Measurements from ENCODE around the gene RPS18. TPM values are rescaled to one million over a fixed set of nuclear protein-coding genes. Genes with fewer than 3 reads are reported as not detected.

The RPS18 gene
- total and polyA plus RNA-seq, 7 experiments from 2014 or later, result 2,454 to 10,735 (median 3,561) TPM

DNA sequence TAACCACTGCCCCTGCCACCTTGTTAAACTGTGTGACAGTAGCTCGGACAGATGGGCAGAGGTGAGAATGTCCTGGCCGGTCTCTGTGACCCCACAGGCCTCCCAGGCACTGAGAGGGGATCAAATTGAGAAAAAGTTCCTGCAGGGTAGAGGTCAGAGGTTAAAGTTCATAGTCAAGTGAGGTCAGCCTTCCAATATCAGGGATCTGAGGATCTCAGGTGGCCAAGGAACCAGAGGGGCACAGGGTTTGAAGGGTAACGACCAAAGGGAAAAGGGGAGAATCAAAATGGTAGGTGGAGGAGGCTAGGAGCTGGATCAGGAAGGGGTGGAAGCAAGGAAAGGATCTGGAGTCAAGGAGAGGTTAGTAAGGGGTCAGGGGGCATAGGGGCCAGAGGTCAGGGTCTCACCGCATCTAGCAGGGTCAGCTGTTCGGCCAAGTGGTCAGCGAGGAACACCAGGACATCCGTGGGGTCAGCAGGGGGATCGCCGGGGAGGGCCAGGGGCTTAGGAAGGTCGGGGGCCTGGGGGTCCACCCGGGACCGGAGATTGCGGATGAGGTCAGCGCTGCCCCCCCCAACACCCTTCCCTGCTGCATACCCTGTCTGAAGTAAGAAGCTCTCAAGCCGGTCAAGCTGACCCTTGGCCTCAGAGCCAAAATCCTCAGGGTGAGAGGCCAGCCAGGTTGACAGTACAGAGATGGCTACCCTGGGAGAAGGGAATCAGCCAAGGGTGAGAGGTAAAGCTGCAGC is 23.9 kb downstream of the RPS18 start:
- Mint-ChIP-seq H3K27me3 (peaks cover 0 to 3% (median 0%) of the 10 kb centered on the region in 5 donors), H3K4me3 (peak overlapping the region in 3 of 10 donors; percentile 51 to 99 (median 77)), H3K9me3 (peaks cover 0 to 9% (median 0%) of the 10 kb centered on the region in 11 donors), H3K27ac (peak overlapping the region in 8 of 9 donors; percentile 19 to 98 (median 79)), H3K4me1 (peaks cover 23 to 39% (median 31%) of the 10 kb centered on the region in 7 donors), H3K36me3 (peaks cover 0 to 24% (median 6%) of the 10 kb centered on the region in 5 donors)
- intact Hi-C loops (cut with micrococcal nuclease), result loop anchor here (5.0 kb wide), 2 partner anchors 132 to 323 kb away; no protein-coding TSS in a partner anchor
- POLR2A ChIA-PET, result interaction anchor here (0.7 to 4.6 kb wide), 5 partner anchors 8 to 49 kb away, joined by 4 to 65 read pairs (median 51); partner anchors contain the start of genes B3GALT4, PFDN6, TAPBP and WDR46
- ATAC-seq, result no peak
- H3K36me3 ChIP-seq (ENCODE audit: control insufficient read depth in 2 of 3, insufficient read depth in 3 of 3, low read length in 3 of 3), result peaks cover 0 to 71% (median 4%) of the 10 kb centered on the region in 3 experiments
- H3K4me3 ChIP-seq (ENCODE audit: low read length), result no peak overlapping the region
- no peaks in the 10 kb centered on the region for H3K9me3 ChIP-seq (ENCODE audit: control insufficient read depth in 2 of 3, low read length in 3 of 3)
- no peaks in the 10 kb centered on the region for H3K27me3 ChIP-seq (ENCODE audit: control insufficient read depth in 2 of 2, insufficient read depth in 2 of 2, low read length in 2 of 2)
- CTCF ChIA-PET, result interaction anchor here (1.3 kb wide), 1 partner anchor 18 kb away, joined by 3 read pairs; no protein-coding TSS in a partner anchor
- DNase-seq, result no peak
- H3K4me1 ChIP-seq (ENCODE audit: control insufficient read depth in 2 of 2, insufficient read depth in 2 of 2, low read length in 2 of 2), result peaks cover 5 to 10% of the 10 kb centered on the region in 2 donors
- H3K27ac ChIP-seq (ENCODE audit: low read depth, low read length), result no peak overlapping the region

DNA sequence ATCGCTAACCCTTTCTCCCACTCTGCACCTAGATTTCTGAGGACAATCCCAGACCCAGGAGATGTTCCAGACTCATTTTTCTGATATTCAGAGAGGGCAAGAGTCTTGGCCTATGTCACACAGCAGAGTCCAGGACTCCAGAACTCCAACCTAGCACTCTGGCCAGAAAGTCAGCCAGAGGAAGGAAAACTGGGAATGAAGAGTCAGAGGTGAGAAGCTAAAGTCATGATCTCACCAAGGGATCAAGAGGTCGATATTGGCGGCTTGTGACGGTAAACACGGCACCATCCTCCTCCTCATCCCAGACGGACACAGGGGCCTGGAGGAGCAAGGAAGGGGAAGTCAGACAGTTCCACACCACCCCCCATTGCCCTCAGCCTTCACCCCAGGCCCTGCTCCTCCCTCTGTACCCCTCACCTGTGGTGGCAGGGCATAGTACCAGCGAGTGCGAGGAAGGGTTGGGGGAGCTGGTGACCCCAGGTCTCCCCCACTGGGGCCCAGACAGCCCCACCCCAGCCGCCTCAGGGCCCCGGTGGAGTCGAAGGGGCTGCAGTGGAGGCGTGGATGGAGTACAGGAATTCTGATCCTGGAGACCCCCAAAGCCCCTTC is 25.0 kb downstream of the RPS18 start:
- Mint-ChIP-seq H3K9me3 (peaks cover 0 to 9% (median 0%) of the 10 kb centered on the region in 11 donors), H3K27me3 (peaks cover 0 to 3% (median 0%) of the 10 kb centered on the region in 5 donors), H3K4me3 (peak overlapping the region; percentile 53 to 99 (median 86)), H3K27ac (peak overlapping the region; percentile 19 to 98 (median 90)), H3K36me3 (peaks cover 0 to 24% (median 6%) of the 10 kb centered on the region in 5 donors), H3K4me1 (peaks cover 19 to 40% (median 30%) of the 10 kb centered on the region in 7 donors)
- DNase-seq (no peak), ATAC-seq (no peak)
- H3K4me3 ChIP-seq (ENCODE audit: low read length), result no peak overlapping the region
- peaks cover 0 to 66% (median 4%) of the 10 kb centered on the region in 3 experiments for H3K36me3 ChIP-seq (ENCODE audit: control insufficient read depth in 2 of 3, insufficient read depth in 3 of 3, low read length in 3 of 3)
- peaks cover 5 to 10% of the 10 kb centered on the region in 2 donors for H3K4me1 ChIP-seq (ENCODE audit: control insufficient read depth in 2 of 2, insufficient read depth in 2 of 2, low read length in 2 of 2)
- no peaks in the 10 kb centered on the region for H3K27me3 ChIP-seq (ENCODE audit: control insufficient read depth in 2 of 2, insufficient read depth in 2 of 2, low read length in 2 of 2)
- peak overlapping the region; percentile 92 for H3K27ac ChIP-seq (ENCODE audit: low read depth, low read length)
- H3K9me3 ChIP-seq (ENCODE audit: control insufficient read depth in 2 of 3, low read length in 3 of 3), result no peaks in the 10 kb centered on the region
- CTCF ChIA-PET, result interaction anchor here (1.3 kb wide), 1 partner anchor 19 kb away, joined by 3 read pairs; no protein-coding TSS in a partner anchor
- POLR2A ChIA-PET, result interaction anchor here (0.7 to 4.6 kb wide), 10 partner anchors 9 to 120 kb away, joined by 3 to 70 read pairs (median 34); partner anchors contain the start of genes B3GALT4, PFDN6, RPS18 and TAPBP
- intact Hi-C loops (cut with micrococcal nuclease), result loop anchor here (5.0 kb wide), 2 partner anchors 130 to 325 kb away; no protein-coding TSS in a partner anchor

GRCh38 chr6:33297406-33297955 is 25.6 kb downstream of the RPS18 start:
- DNase-seq (no peak), ATAC-seq (no peak)
- peak overlapping the region; percentile 45 to 99 (median 86) for H3K4me3 Mint-ChIP-seq
- peak overlapping the region; percentile 71 to 98 (median 91) for H3K27ac Mint-ChIP-seq
- intact Hi-C loops (cut with micrococcal nuclease), result loop anchor here (5.0 kb wide), 2 partner anchors 130 to 325 kb away; no protein-coding TSS in a partner anchor
- Histone ChIP-seq H3K9me3 (ENCODE audit: control insufficient read depth in 2 of 3, low read length in 3 of 3) (no peaks in the 10 kb centered on the region), H3K4me3 (ENCODE audit: low read length) (peak overlapping the region; percentile 39), H3K27me3 (ENCODE audit: control insufficient read depth in 2 of 2, insufficient read depth in 2 of 2, low read length in 2 of 2) (no peaks in the 10 kb centered on the region), H3K4me1 (ENCODE audit: control insufficient read depth in 2 of 2, insufficient read depth in 2 of 2, low read length in 2 of 2) (peaks cover 5 to 10% of the 10 kb centered on the region in 2 donors), H3K27ac (ENCODE audit: low read depth, low read length) (peak overlapping the region; percentile 92), H3K36me3 (ENCODE audit: control insufficient read depth in 2 of 3, insufficient read depth in 3 of 3, low read length in 3 of 3) (peaks cover 0 to 63% (median 4%) of the 10 kb centered on the region in 3 experiments)
- POLR2A ChIA-PET, result interaction anchor here (0.7 to 4.6 kb wide), 10 partner anchors 9 to 120 kb away, joined by 3 to 70 read pairs (median 34); partner anchors contain the start of genes B3GALT4, PFDN6, RPS18 and TAPBP
- peaks cover 0 to 3% (median 0%) of the 10 kb centered on the region in 5 donors for H3K27me3 Mint-ChIP-seq
- H3K36me3 Mint-ChIP-seq, result peaks cover 0 to 24% (median 6%) of the 10 kb centered on the region in 5 donors
- peaks cover 0 to 9% (median 0%) of the 10 kb centered on the region in 11 donors for H3K9me3 Mint-ChIP-seq
- peaks cover 19 to 40% (median 30%) of the 10 kb centered on the region in 7 donors for H3K4me1 Mint-ChIP-seq
- CTCF ChIA-PET, result interaction anchor here (0.6 to 1.3 kb wide), 2 partner anchors 20 to 47 kb away, joined by 3 to 4 read pairs; no protein-coding TSS in a partner anchor

DNA sequence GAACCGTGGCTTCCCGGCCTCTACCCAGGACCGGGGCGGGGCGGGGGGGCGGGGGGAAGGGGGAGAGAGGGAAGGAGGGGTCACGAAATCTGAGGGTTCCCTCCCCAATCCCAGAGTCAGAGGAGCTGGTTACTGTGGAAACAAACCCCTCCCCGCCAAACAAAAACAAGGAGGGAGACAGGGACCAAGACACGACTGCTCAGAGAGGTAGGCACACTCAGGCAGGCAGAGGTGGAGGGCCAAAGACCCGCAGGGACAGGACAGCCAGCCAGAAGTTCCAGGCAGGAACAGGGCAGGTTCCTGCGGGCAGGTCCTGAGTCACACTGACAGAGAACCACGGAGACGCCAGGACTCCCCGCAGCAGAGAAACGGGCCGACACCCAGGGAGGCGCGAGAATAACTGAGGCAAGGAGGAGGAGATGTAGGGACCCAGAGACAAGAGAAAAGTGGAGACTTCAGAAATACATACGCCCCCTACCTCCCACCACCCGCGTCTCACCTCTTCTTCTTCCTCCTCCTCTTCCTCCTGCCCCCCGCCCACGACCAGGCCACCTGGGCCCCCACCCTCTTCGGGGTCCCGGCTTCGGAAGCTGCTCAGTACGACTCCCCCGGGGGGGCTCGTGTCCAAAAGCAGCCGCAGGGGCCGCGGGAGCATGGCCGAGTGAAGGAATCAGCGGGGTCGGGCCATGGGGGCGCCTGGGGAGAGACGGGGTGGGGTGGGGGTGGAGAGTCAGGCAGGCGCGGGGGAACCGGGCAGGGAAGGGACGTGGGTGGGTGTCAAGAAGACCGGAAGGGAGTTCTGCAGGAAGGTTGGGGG is 26.3 kb downstream of the RPS18 start:
- Histone ChIP-seq H3K36me3 (ENCODE audit: control insufficient read depth in 2 of 3, insufficient read depth in 3 of 3, low read length in 3 of 3) (peaks cover 2 to 56% (median 4%) of the 10 kb centered on the region in 3 experiments), H3K4me1 (ENCODE audit: control insufficient read depth in 2 of 2, insufficient read depth in 2 of 2, low read length in 2 of 2) (peaks cover 5 to 10% of the 10 kb centered on the region in 2 donors), H3K27ac (ENCODE audit: low read depth, low read length) (peak overlapping the region; percentile 92), H3K4me3 (ENCODE audit: low read length) (peak overlapping the region; percentile 78), H3K9me3 (ENCODE audit: control insufficient read depth in 2 of 3, low read length in 3 of 3) (no peaks in the 10 kb centered on the region), H3K27me3 (ENCODE audit: control insufficient read depth in 2 of 2, insufficient read depth in 2 of 2, low read length in 2 of 2) (no peaks in the 10 kb centered on the region)
- peak overlapping the region; percentile 96 to 100 (median 97) for H3K27ac Mint-ChIP-seq
- ATAC-seq (peak; percentile 51), DNase-seq (peak; percentile 38 to 79 (median 68))
- H3K4me1 Mint-ChIP-seq, result peaks cover 19 to 40% (median 30%) of the 10 kb centered on the region in 7 donors
- peaks cover 0 to 22% (median 4%) of the 10 kb centered on the region in 5 donors for H3K36me3 Mint-ChIP-seq
- ChIA-PET CTCF (interaction anchor here (0.6 to 1.7 kb wide), 2 partner anchors 20 to 47 kb away, joined by 4 read pairs; partner anchors contain the start of gene ZBTB22), POLR2A (interaction anchor here (1.0 to 4.6 kb wide), 9 partner anchors 10 to 119 kb away, joined by 3 to 70 read pairs (median 35); partner anchors contain the start of genes B3GALT4, PFDN6, RING1 and RPS18)
- peak overlapping the region; percentile 95 to 100 (median 99) for H3K4me3 Mint-ChIP-seq
- intact Hi-C loops (cut with micrococcal nuclease), result loop anchor here (2.0 to 5.0 kb wide), 3 partner anchors 93 to 326 kb away; partner anchors contain the start of gene KIFC1 (in 1 of the 2)
- H3K27me3 Mint-ChIP-seq, result peaks cover 0 to 3% (median 0%) of the 10 kb centered on the region in 5 donors
- H3K9me3 Mint-ChIP-seq, result peaks cover 0 to 9% (median 0%) of the 10 kb centered on the region in 11 donors

DNA sequence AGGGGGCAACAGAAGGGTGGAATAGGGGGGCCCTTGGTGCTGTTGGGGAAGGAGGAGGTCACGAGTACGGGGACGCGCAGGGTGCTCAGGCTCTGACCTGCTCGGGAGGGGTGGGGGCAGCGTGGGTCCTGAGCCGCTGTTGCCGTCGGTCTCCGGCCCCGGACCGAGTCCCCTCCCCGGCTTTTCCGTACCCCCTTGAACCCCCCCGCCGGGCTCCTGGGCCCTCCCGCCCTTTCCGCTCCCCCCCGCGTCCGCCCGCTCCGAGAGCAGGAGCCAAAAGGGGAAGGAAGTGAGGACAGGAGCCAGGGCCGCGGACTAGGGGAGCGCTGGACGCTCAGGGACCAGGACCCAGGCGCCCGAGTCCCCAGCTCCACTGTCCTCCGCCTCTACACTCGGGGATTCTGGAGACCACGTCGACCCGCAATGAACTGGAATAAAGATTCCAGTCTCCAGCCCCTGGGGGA is 26.9 kb downstream of the RPS18 start, which contains the start of gene RGL2:
Gene RGL2, minus strand, starts transcription at position 170 of the 464 bp plus-strand sequence. CDS start 332 bp downstream, outside the sequence.
- peaks cover 4 to 25% (median 8%) of the 10 kb centered on the region in 5 donors for H3K36me3 Mint-ChIP-seq
- CTCF ChIA-PET, result interaction anchor here (0.7 to 2.7 kb wide), 9 partner anchors 9 to 157 kb away, joined by 3 to 20 read pairs (median 6); partner anchors contain the start of genes PFDN6, RPS18, VPS52 and WDR46
- peak within 1 kb of the TSS; percentile 78 for H3K4me3 ChIP-seq (ENCODE audit: low read length)
- peaks cover 0 to 9% (median 0%) of the 10 kb centered on the region in 11 donors for H3K9me3 Mint-ChIP-seq
- H3K27me3 Mint-ChIP-seq, result peaks cover 0 to 3% (median 0%) of the 10 kb centered on the region in 5 donors
- peaks cover 4 to 53% (median 5%) of the 10 kb centered on the region in 3 experiments for H3K36me3 ChIP-seq (ENCODE audit: control insufficient read depth in 2 of 3, insufficient read depth in 3 of 3, low read length in 3 of 3)
- H3K27ac ChIP-seq (ENCODE audit: low read depth, low read length), result peak within 1 kb of the TSS; percentile 92
- no peaks in the 10 kb centered on the region for H3K9me3 ChIP-seq (ENCODE audit: control insufficient read depth in 2 of 3, low read length in 3 of 3)
- peaks cover 5 to 10% of the 10 kb centered on the region in 2 donors for H3K4me1 ChIP-seq (ENCODE audit: control insufficient read depth in 2 of 2, insufficient read depth in 2 of 2, low read length in 2 of 2)
- H3K4me1 Mint-ChIP-seq, result peaks cover 24 to 46% (median 35%) of the 10 kb centered on the region in 7 donors
- H3K4me3 Mint-ChIP-seq, result peak within 1 kb of the TSS; percentile 95 to 100 (median 99)
- H3K27me3 ChIP-seq (ENCODE audit: control insufficient read depth in 2 of 2, insufficient read depth in 2 of 2, low read length in 2 of 2), result no peaks in the 10 kb centered on the region
- H3K27ac Mint-ChIP-seq, result peak within 1 kb of the TSS; percentile 96 to 100 (median 99)
- DNase-seq (peak in 3 of 9 donors; percentile 46 to 68 (median 61)), ATAC-seq (peak; percentile 44)
- intact Hi-C loops (cut with micrococcal nuclease), result loop anchor here (1.0 to 5.0 kb wide), 13 partner anchors 10 to 327 kb away; partner anchors contain the start of genes B3GALT4 (in 2 of the 2), KIFC1 (in 2 of the 2), PFDN6 (in 2 of the 2) and VPS52 (in 2 of the 2)
- POLR2A ChIA-PET, result interaction anchor here (1.1 to 4.6 kb wide), 12 partner anchors 7 to 126 kb away, joined by 3 to 70 read pairs (median 22); partner anchors contain the start of genes B3GALT4, HSD17B8, PFDN6 and RING1
